ENCODE results near the gene FXYD5. TPM values are rescaled to one million over a fixed set of nuclear protein-coding genes. Genes with fewer than 3 reads are reported as not detected.

The FXYD5 gene
- total RNA-seq, 1 experiment from 2014 or later: 760 TPM

- Mint-ChIP-seq H3K9me3 (ENCODE audit: low read depth, unreplicated experiment) (peaks cover 2% of the 10 kb centered on the region), H3K4me3 (ENCODE audit: low read depth, unreplicated experiment) (no peak overlapping the region), H3K4me1 (ENCODE audit: low read depth, unreplicated experiment) (peaks cover 38% of the 10 kb centered on the region), H3K27me3 (ENCODE audit: unreplicated experiment) (no peaks in the 10 kb centered on the region), H3K27ac (ENCODE audit: unreplicated experiment) (no peak overlapping the region), H3K36me3 (ENCODE audit: insufficient read depth, unreplicated experiment) (peaks cover 37% of the 10 kb centered on the region)
- intact Hi-C loops (cut with micrococcal nuclease; ENCODE audit: unreplicated experiment): no loop called here
- no peak for DNase-seq
- CTCF ChIA-PET: interaction anchor here (0.8 kb wide), 2 partner anchors 15 to 164 kb away, joined by 4 read pairs; no protein-coding TSS in a partner anchor
- no peak for TF ChIP-seq CTCF (IDR thresholded peaks at IDR 0.05; ENCODE audit: unreplicated experiment)
- no TSS peak for BruUV-seq (replicated peaks)
Observed at GRCh38 chr19:35110974-35111373, 43.6 kb upstream of the FXYD5 start.

- Mint-ChIP-seq H3K4me3 (ENCODE audit: low read depth, unreplicated experiment) (no peak overlapping the region), H3K27me3 (ENCODE audit: unreplicated experiment) (no peaks in the 10 kb centered on the region), H3K4me1 (ENCODE audit: low read depth, unreplicated experiment) (peaks cover 53% of the 10 kb centered on the region), H3K27ac (ENCODE audit: unreplicated experiment) (no peak overlapping the region), H3K9me3 (ENCODE audit: low read depth, unreplicated experiment) (no peaks in the 10 kb centered on the region), H3K36me3 (ENCODE audit: insufficient read depth, unreplicated experiment) (peaks cover 46% of the 10 kb centered on the region)
- no peak for TF ChIP-seq CTCF (IDR thresholded peaks at IDR 0.05; ENCODE audit: unreplicated experiment)
- CTCF ChIA-PET: interaction anchor here (0.7 to 1.2 kb wide), 3 partner anchors 10 to 24 kb away, joined by 3 to 5 read pairs (median 4); no protein-coding TSS in a partner anchor
- DNase-seq: no peak
- intact Hi-C loops (cut with micrococcal nuclease; ENCODE audit: unreplicated experiment): no loop called here
- no TSS peak for BruUV-seq (replicated peaks)
Observed at GRCh38 chr19:35112995-35113688, 41.4 kb upstream of the FXYD5 start.

- DNase-seq: peak; percentile 85
- Mint-ChIP-seq H3K4me1 (ENCODE audit: low read depth, unreplicated experiment) (peaks cover 47% of the 10 kb centered on the region), H3K9me3 (ENCODE audit: low read depth, unreplicated experiment) (no peaks in the 10 kb centered on the region), H3K36me3 (ENCODE audit: insufficient read depth, unreplicated experiment) (peaks cover 39% of the 10 kb centered on the region), H3K27me3 (ENCODE audit: unreplicated experiment) (no peaks in the 10 kb centered on the region), H3K27ac (ENCODE audit: unreplicated experiment) (peak overlapping the region; percentile 53), H3K4me3 (ENCODE audit: low read depth, unreplicated experiment) (peak overlapping the region; percentile 74)
- CTCF ChIA-PET: interaction anchor here (0.7 to 2.4 kb wide), 4 partner anchors 9 to 71 kb away, joined by 3 to 13 read pairs (median 6); partner anchors contain the start of gene LGI4
- peak; percentile 100 for TF ChIP-seq CTCF (IDR thresholded peaks at IDR 0.05; ENCODE audit: unreplicated experiment)
- BruUV-seq (replicated peaks): no TSS peak
- intact Hi-C loops (cut with micrococcal nuclease; ENCODE audit: unreplicated experiment): loop anchor here (2.0 kb wide), 1 partner anchor 20 kb away; the partner anchor contains the start of gene LGI4
Observed at GRCh38 chr19:35114353-35115176, 40.0 kb upstream of the FXYD5 start.

- Mint-ChIP-seq H3K4me1 (ENCODE audit: low read depth, unreplicated experiment) (peaks cover 48% of the 10 kb centered on the region), H3K27me3 (ENCODE audit: unreplicated experiment) (no peaks in the 10 kb centered on the region), H3K9me3 (ENCODE audit: low read depth, unreplicated experiment) (no peaks in the 10 kb centered on the region), H3K4me3 (ENCODE audit: low read depth, unreplicated experiment) (peak within 1 kb of the TSS; percentile 74), H3K27ac (ENCODE audit: unreplicated experiment) (peak within 1 kb of the TSS; percentile 53), H3K36me3 (ENCODE audit: insufficient read depth, unreplicated experiment) (peaks cover 40% of the 10 kb centered on the region)
- peak; percentile 38 for DNase-seq
- TF ChIP-seq CTCF (IDR thresholded peaks at IDR 0.05; ENCODE audit: unreplicated experiment): no peak
- intact Hi-C loops (cut with micrococcal nuclease; ENCODE audit: unreplicated experiment): loop anchor here (2.0 kb wide), 1 partner anchor 19 kb away; the partner anchor contains the start of gene LGI4
- CTCF ChIA-PET: interaction anchor here (0.7 to 2.5 kb wide), 11 partner anchors 8 to 72 kb away, joined by 3 to 14 read pairs (median 5); partner anchors contain the start of gene LGI4
- BruUV-seq (replicated peaks): TSS peak; percentile 64
Observed at GRCh38 chr19:35115177-35115951, 39.2 kb upstream of the FXYD5 start, which contains the start of gene FXYD3. Gene FXYD3, plus strand, starts transcription at chr19:35115823. Its CDS starts 3,554 bp downstream, at chr19:35119377.
